ENCODE measurements around the gene DRD2. TPM values are rescaled to one million over a fixed set of nuclear protein-coding genes. Genes with fewer than 3 reads are reported as not detected.
A peak's percentile ranks its signal among the peaks of the same experiment; 100 is the strongest.

Gene DRD2
- total RNA-seq, 1 experiment from 2014 or later = 0.44 TPM

GRCh38 chr11:113387605-113388211 is 87.5 kb downstream of the DRD2 start, which contains the start of gene ANKK1:
Gene ANKK1, plus strand, starts transcription at chr11:113387779. Its CDS starts 106 bp downstream, at chr11:113387885.
- H4K20me1 ChIP-seq (ENCODE audit: control insufficient read depth, insufficient read depth, insufficient read length) = no peaks in the 10 kb centered on the region
- H2BK5ac ChIP-seq (ENCODE audit: insufficient read length, low read length) = no peak within 1 kb of the TSS
- peak within 1 kb of the TSS; percentile 8 for H2BK12ac ChIP-seq (ENCODE audit: insufficient read length, low read depth, low read length)
- no peak within 1 kb of the TSS for H3K9ac ChIP-seq (ENCODE audit: extremely low read depth, insufficient read length, low read length)
- no peak within 1 kb of the TSS for H2BK15ac ChIP-seq (ENCODE audit: low read depth, low read length)
- H2AFZ ChIP-seq (ENCODE audit: low read length) = no peak within 1 kb of the TSS
- H3K4ac ChIP-seq (ENCODE audit: low read depth, low read length) = no peak within 1 kb of the TSS; the same call in 1 of the 2 replicates
- H3K23me2 ChIP-seq (ENCODE audit: insufficient read length, low read depth, low read length, poor library complexity, severe bottlenecking) = no peaks in the 10 kb centered on the region
- no peaks in the 10 kb centered on the region for H3K79me1 ChIP-seq (ENCODE audit: insufficient read depth, low read depth, low read length, poor library complexity, severe bottlenecking)
- H3K4me1 Mint-ChIP-seq = peaks cover 7% of the 10 kb centered on the region in 2 experiments
- H3K18ac ChIP-seq (ENCODE audit: insufficient read length, low read depth, low read length) = peak within 1 kb of the TSS; percentile 90
- H4K5ac ChIP-seq (ENCODE audit: insufficient read length, low read depth, low read length) = no peak within 1 kb of the TSS
- H2BK120ac ChIP-seq (ENCODE audit: low read depth, low read length, poor library complexity, severe bottlenecking) = no peak within 1 kb of the TSS
- no peak within 1 kb of the TSS for H4K91ac ChIP-seq (ENCODE audit: insufficient read length, low read depth, low read length)
- H3K4me1 ChIP-seq (ENCODE audit: insufficient read depth, low read length) = peaks cover 2% of the 10 kb centered on the region; the same call in 1 of the 2 replicates
- H3K9me3 Mint-ChIP-seq = no peaks in the 10 kb centered on the region
- no peak within 1 kb of the TSS for H3K56ac ChIP-seq (ENCODE audit: insufficient read length, low read depth, low read length)
- H3K9me3 ChIP-seq (ENCODE audit: control insufficient read depth, low read depth, low read length) = no peaks in the 10 kb centered on the region
- no peaks in the 10 kb centered on the region for H3K27me3 ChIP-seq (ENCODE audit: insufficient read depth, low read length)
- peak within 1 kb of the TSS; percentile 98 for H3K14ac ChIP-seq (ENCODE audit: insufficient read depth, low read length)
- H4K8ac ChIP-seq (replicated peaks; ENCODE audit: insufficient read length, low read depth, low read length) = no peak within 1 kb of the TSS
- H3K36me3 Mint-ChIP-seq (ENCODE audit: insufficient read depth in 1 of 3, low read depth in 3 of 3) = no peaks in the 10 kb centered on the region
- peak within 1 kb of the TSS; percentile 33 to 44; a peak in 4 of 5 replicates for H3K4me3 Mint-ChIP-seq
- no peak within 1 kb of the TSS for H3K27ac ChIP-seq (ENCODE audit: insufficient read length, low read depth, low read length)
- H3K27ac Mint-ChIP-seq = no peak within 1 kb of the TSS
- no peak within 1 kb of the TSS for H2AK5ac ChIP-seq (ENCODE audit: insufficient read length, low read length)
- no peak within 1 kb of the TSS for H2BK20ac ChIP-seq (ENCODE audit: low read depth, low read length, poor library complexity, severe bottlenecking)
- no CpG with 5 or more reads among the region's 46 CpGs for WGBS (ENCODE audit: extremely low coverage, insufficient read length, low lambda C conversion rate)
- no peaks in the 10 kb centered on the region for H3K79me2 ChIP-seq (ENCODE audit: insufficient read depth, low read length)
- H3K23ac ChIP-seq (ENCODE audit: insufficient read length, low read depth, low read length) = no peak within 1 kb of the TSS
- peak; percentile 87 for DNase-seq
- no peak within 1 kb of the TSS for H3T11ph ChIP-seq (ENCODE audit: low read length)
- peaks cover 9% of the 10 kb centered on the region for H3K27me3 Mint-ChIP-seq (ENCODE audit: low read depth)
- H3K4me2 ChIP-seq (ENCODE audit: insufficient read depth, insufficient read length, low read length) = peak within 1 kb of the TSS; percentile 20
- TF ChIP-seq CTCF (conservative IDR thresholded peaks at IDR 0.05) = peak; percentile 88

All from H9 (cell line).